ENCODE measurements around the gene MYO6.

MYO6 gene

GRCh38 chr6:75849329-75850025 is 100.4 kb downstream of the MYO6 start:
- no peak for TF ChIP-seq CTCF (IDR thresholded peaks at IDR 0.05; ENCODE audit: control extremely low read depth, extremely low read depth, low read depth, missing control alignments)
- ChIA-PET CTCF (interaction anchor here (1.5 to 1.6 kb wide), 2 partner anchors 9 to 44 kb away, joined by 3 to 6 read pairs; no protein-coding TSS in a partner anchor), POLR2A (no interaction called here)
- no peak for DNase-seq (ENCODE audit: extremely low spot score)

- DNase-seq (ENCODE audit: extremely low spot score): no peak
- ChIA-PET POLR2A (no interaction called here), CTCF (interaction anchor here (1.6 kb wide), 1 partner anchor 9 kb away, joined by 3 read pairs; no protein-coding TSS in a partner anchor)
- TF ChIP-seq CTCF (IDR thresholded peaks at IDR 0.05; ENCODE audit: control extremely low read depth, extremely low read depth, low read depth, missing control alignments): no peak
Observed at GRCh38 chr6:75850026-75850833, 101.2 kb downstream of the MYO6 start.

GRCh38 chr6:75852721-75853120 is 103.7 kb downstream of the MYO6 start:
- DNase-seq (ENCODE audit: extremely low spot score): no peak
- no peak for TF ChIP-seq CTCF (IDR thresholded peaks at IDR 0.05; ENCODE audit: control extremely low read depth, extremely low read depth, low read depth, missing control alignments)
- POLR2A ChIA-PET: no interaction called here
- CTCF ChIA-PET: interaction anchor here (0.8 to 3.3 kb wide), 5 partner anchors 22 to 1009 kb away, joined by 3 to 13 read pairs (median 4); no protein-coding TSS in a partner anchor

- no peak for TF ChIP-seq CTCF (IDR thresholded peaks at IDR 0.05; ENCODE audit: control extremely low read depth, extremely low read depth, low read depth, missing control alignments)
- POLR2A ChIA-PET: no interaction called here
- no peak for DNase-seq (ENCODE audit: extremely low spot score)
Observed at GRCh38 chr6:75853806-75854205, 104.8 kb downstream of the MYO6 start.

GRCh38 chr6:75855052-75855451 is 106.0 kb downstream of the MYO6 start:
- TF ChIP-seq CTCF (IDR thresholded peaks at IDR 0.05; ENCODE audit: control extremely low read depth, extremely low read depth, low read depth, missing control alignments): peak; percentile 55
- ChIA-PET CTCF (interaction anchor here (0.8 to 3.3 kb wide), 10 partner anchors 9 to 38 kb away, joined by 3 to 15 read pairs (median 4); no protein-coding TSS in a partner anchor), POLR2A (no interaction called here)
- peak; percentile 20 for DNase-seq (ENCODE audit: extremely low spot score)

More at GRCh38 chr6:75853806-75854205, 104.8 kb downstream of the MYO6 start:
- CTCF ChIA-PET: interaction anchor here (1.7 to 3.3 kb wide), 2 partner anchors 23 to 1008 kb away, joined by 5 to 13 read pairs; no protein-coding TSS in a partner anchor

- DNase-seq (ENCODE audit: extremely low spot score): no peak
- no peak for TF ChIP-seq CTCF (IDR thresholded peaks at IDR 0.05; ENCODE audit: control extremely low read depth, extremely low read depth, low read depth, missing control alignments)
- CTCF ChIA-PET: interaction anchor here (1.0 to 1.3 kb wide), 3 partner anchors 12 to 24 kb away, joined by 3 read pairs; no protein-coding TSS in a partner anchor
- POLR2A ChIA-PET: no interaction called here
Observed at GRCh38 chr6:75856902-75857301, 107.9 kb downstream of the MYO6 start.
